ENCODE measurements around the gene EGFR.

DNA sequence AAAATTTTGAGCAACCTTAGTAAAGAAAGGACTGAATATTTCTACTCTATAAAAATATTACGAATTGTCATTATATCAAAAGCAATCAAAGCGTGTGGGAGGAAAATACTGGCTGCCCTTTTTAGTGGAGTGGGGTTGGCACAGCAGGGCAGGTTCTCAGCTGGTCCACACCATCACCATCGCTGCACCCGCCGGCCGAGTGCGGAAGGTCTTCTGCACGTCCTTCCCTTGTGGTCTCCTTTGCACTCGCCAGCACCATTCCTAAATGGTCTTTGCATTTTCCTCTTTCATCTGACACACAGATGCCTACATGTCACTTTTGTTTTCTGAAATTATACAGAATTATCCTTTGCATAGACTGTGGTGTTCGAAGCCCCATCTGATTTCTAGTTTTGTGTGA lies 229.7 kb downstream of the EGFR start:
- TF ChIP-seq ZFP3 (CRISPR knock-in tag; IDR thresholded peaks at IDR 0.05) (no peak), TSHZ2 (CRISPR knock-in tag; IDR thresholded peaks at IDR 0.05) (no peak), GLIS3 (CRISPR knock-in tag; IDR thresholded peaks at IDR 0.05) (no peak), RARB (CRISPR knock-in tag; IDR thresholded peaks at IDR 0.05) (no peak), ISL1 (CRISPR knock-in tag; IDR thresholded peaks at IDR 0.05) (no peak), OSR1 (CRISPR knock-in tag; IDR thresholded peaks at IDR 0.05) (no peak)

All from SK-N-SH treated with all-trans-retinoic acid at 6 μM for 48 hours (cell line).